Kidney capillary endothelial cell (primary cell): ENCODE data around the gene EIF5AL1.
"Not testable (repeated sequence)": the region's sequence is repeated elsewhere in the genome, so short reads cannot be mapped to it uniquely, and the experiment has no call there.

Source experiments
- DNase-seq: peaks from one replicate; pipeline ENCODE4 v3.0.0-alpha.2; 2018; ENCODE audit warnings: low spot score

EIF5AL1 gene

GRCh38 chr10:79487296-79488194 lies 24.8 kb upstream of the EIF5AL1 start:
- DNase-seq, result peak; percentile 35

- peak; percentile 33 for DNase-seq
Observed at GRCh38 chr10:79488336-79488735, 24.0 kb upstream of the EIF5AL1 start.

- DNase-seq, result no peak
Observed at GRCh38 chr10:79488870-79489269, 23.5 kb upstream of the EIF5AL1 start.

GRCh38 chr10:79490400-79491142 lies 21.8 kb upstream of the EIF5AL1 start:
- no peak for DNase-seq

- no peak for DNase-seq
Observed at GRCh38 chr10:79491143-79491835, 21.0 kb upstream of the EIF5AL1 start.

GRCh38 chr10:79492256-79492655 lies 20.1 kb upstream of the EIF5AL1 start:
- no peak for DNase-seq

GRCh38 chr10:79492839-79493238 lies 19.5 kb upstream of the EIF5AL1 start:
- no peak for DNase-seq

GRCh38 chr10:79493806-79494205 lies 18.5 kb upstream of the EIF5AL1 start:
- DNase-seq, result no peak

- no peak for DNase-seq
Observed at GRCh38 chr10:79494871-79495705, 17.2 kb upstream of the EIF5AL1 start.

GRCh38 chr10:79495791-79496190 lies 16.5 kb upstream of the EIF5AL1 start:
- DNase-seq, result no peak

- DNase-seq, result no peak
Observed at GRCh38 chr10:79496896-79497295, 15.4 kb upstream of the EIF5AL1 start.

- no peak for DNase-seq
Observed at GRCh38 chr10:79498291-79498829, 14.0 kb upstream of the EIF5AL1 start.

GRCh38 chr10:79502561-79503309 lies 9.6 kb upstream of the EIF5AL1 start:
- no peak for DNase-seq

GRCh38 chr10:79503787-79504186 lies 8.5 kb upstream of the EIF5AL1 start:
- DNase-seq, result not testable (repeated sequence)

- not testable (repeated sequence) for DNase-seq
Observed at GRCh38 chr10:79504483-79504882, 7.8 kb upstream of the EIF5AL1 start.

GRCh38 chr10:79505328-79505727 lies 7.0 kb upstream of the EIF5AL1 start:
- DNase-seq, result not testable (repeated sequence)

GRCh38 chr10:79505829-79506228 lies 6.5 kb upstream of the EIF5AL1 start:
- DNase-seq, result no peak

GRCh38 chr10:79507440-79508167 lies 4.7 kb upstream of the EIF5AL1 start:
- no peak for DNase-seq

- DNase-seq, result not testable (repeated sequence)
Observed at GRCh38 chr10:79508245-79508644, 4.1 kb upstream of the EIF5AL1 start.
